K562 (cell line): Measurements from ENCODE around the gene DNAJB11. TPM values are rescaled to one million over a fixed set of nuclear protein-coding genes. Genes with fewer than 3 reads are reported as not detected.

Experiments
- ATF4 ChIP-seq: fragments of 450-650 bp; formaldehyde crosslinking; IDR thresholded peaks from 2 replicates; pipeline ENCODE4 v1.4.0; 2022; ENCODE audit warnings: mild to moderate bottlenecking, moderate library complexity
- DEAF1 ChIP-seq: fragments of 450-650 bp; formaldehyde crosslinking; IDR thresholded peaks from 2 replicates; pipeline ENCODE4 v1.4.0; 2020; ENCODE audit warnings: mild to moderate bottlenecking, moderate library complexity
- HDAC3 ChIP-seq: fragments of 450-650 bp; IDR thresholded peaks from 2 replicates; pipeline ENCODE4 v1.6.1; 2018; ENCODE audit warnings: borderline replicate concordance, mild to moderate bottlenecking, moderate library complexity; ENCODE audit not compliant: partially characterized antibody
- L3MBTL2 ChIP-seq: fragments of 450-650 bp; IDR thresholded peaks from 2 replicates; pipeline ENCODE4 v1.6.1; 2016; ENCODE audit warnings: mild to moderate bottlenecking, moderate library complexity
- MEIS2 ChIP-seq: fragments of 450-650 bp; IDR thresholded peaks from 2 replicates; pipeline ENCODE4 v1.6.1; 2014; ENCODE audit warnings: mild to moderate bottlenecking; ENCODE audit not compliant: partially characterized antibody
- MYC ChIP-seq, 2 experiments: fragments of 250-450 bp in 1 of 2; sonication (Bioruptor Pico) in 1 of 2; IDR thresholded peaks; 2 replicates each; pipeline versions ENCODE4 v1.5.1 to v1.6.1; 2012 to 2021; ENCODE audit warnings: low read depth in 2 of 2, borderline replicate concordance in 1 of 2, improper control_type of control experiment in 1 of 2, low read length in 1 of 2, mild to moderate bottlenecking in 1 of 2, moderate library complexity in 1 of 2
- NFATC3 ChIP-seq: fragments of 450-650 bp; IDR thresholded peaks from 2 replicates; pipeline ENCODE4 v1.6.1; 2017; ENCODE audit warnings: mild to moderate bottlenecking
- SETDB1 ChIP-seq: IDR thresholded peaks from one replicate; pipeline ENCODE4 v1.6.1; 2012; ENCODE audit warnings: low read length, control low read depth, inconsistent platforms
- SIN3B ChIP-seq: fragments of 450-650 bp; IDR thresholded peaks from 2 replicates; pipeline ENCODE4 v1.6.1; 2017; ENCODE audit warnings: low read depth, mild to moderate bottlenecking, moderate library complexity
- SMAD1 ChIP-seq: fragments of 150-350 bp; IDR thresholded peaks from 2 replicates; pipeline ENCODE4 v1.6.1; 2014; ENCODE audit warnings: low read length, low read depth; ENCODE audit not compliant: partially characterized antibody
- SMARCA5 ChIP-seq: fragments of 450-650 bp; IDR thresholded peaks from 2 replicates; pipeline ENCODE4 v1.6.1; 2016
- ZBTB40 ChIP-seq, 2 experiments: fragments of 450-650 bp in 1 of 2; sonication (generic) in 1 of 2; formaldehyde crosslinking in 1 of 2; IDR thresholded peaks; 2 replicates each; pipeline versions ENCODE4 v1.7.1 to v1.9.0; 2016 to 2022; ENCODE audit warnings: inconsistent platforms in 1 of 2, mild to moderate bottlenecking in 1 of 2, missing genetic modification reagents in 1 of 2
- ZNF280A ChIP-seq: fragments of 450-650 bp; IDR thresholded peaks from 2 replicates; pipeline ENCODE4 v1.6.1; 2018; ENCODE audit warnings: mild to moderate bottlenecking, low read depth; ENCODE audit not compliant: partially characterized antibody
- polyA plus RNA-seq, 8 experiments: library from polyadenylated mRNA; depleted of rRNA in 4 of 8; stranded (reverse) in 5 of 8; unstranded in 3 of 8; fragments of >200 nt; fragmentation: Nextera tagmentation in 2 of 8; fragmentation: Illumina TruSeq in 1 of 8; extraction: Ambion mirVana in 2 of 8; extraction: Trizol in 1 of 8; gene quantifications; 2 replicates each; pipeline versions ENCODE4 v1.2.1 to v1.2.3, GENCODE V29; 2011 to 2014; ENCODE audit warnings: inconsistent platforms in 1 of 8, missing spikeins in 1 of 8
- total RNA-seq, 7 experiments: library from RNA; depleted of rRNA in 6 of 7; stranded (reverse); fragments of >200 nt in 6 of 7; fragmentation: Illumina TruSeq in 2 of 7; extraction: Trizol in 2 of 7; gene quantifications; 2 replicates each; pipeline versions ENCODE4 v1.2.1 to v1.2.3, GENCODE V29; 2011 to 2021; ENCODE audit warnings: low replicate concordance in 1 of 7

The DNAJB11 gene
- total and polyA plus RNA-seq, 9 of the 15 experiments (the other 6 are each of a cell fraction or from before 2014, with no cell fraction given): 14.8 to 74.7 (median 63.8) TPM

GRCh38 chr3:186596568-186597287 lies 26.2 kb downstream of the DNAJB11 start (continued):
- TF ChIP-seq ATF4 (CRISPR knock-in tag) (peak; percentile 78), SIN3B (no peak), SMARCA5 (no peak), MYC (IDR thresholded peaks at IDR 0.05; ENCODE audit: low read depth, low read length) (peak; percentile 53), MYC (CRISPR knock-in tag; IDR thresholded peaks at IDR 0.05; ENCODE audit: borderline replicate concordance, low read depth) (no peak), SETDB1 (no peak), L3MBTL2 (peak; percentile 86), HDAC3 (peak; percentile 31), ZNF280A (no peak), NFATC3 (no peak), SMAD1 (no peak), MEIS2 (no peak), ZBTB40 (IDR thresholded peaks at IDR 0.05) (peak; percentile 65; the same call in 1 of the 2 replicates), ZBTB40 (CRISPR knock-in tag; IDR thresholded peaks at IDR 0.05) (no peak), DEAF1 (CRISPR knock-in tag) (no peak)
